Esophagus mucosa (tissue), 1 donor: ENCODE results near the gene DCAF6. TPM values are rescaled to one million over a fixed set of nuclear protein-coding genes. Genes with fewer than 3 reads are reported as not detected.

Source experiments
- ATAC-seq: fragments of 200-7000 bp; cut with Tn5 transposase; one replicate; pipeline ENCODE4 v1.9.1; 2020
- total RNA-seq: library from RNA; stranded (reverse); gene quantifications from one replicate; pipeline ENCODE4 v1.2.4, GENCODE V29; 2023
- donor health status: DM: yes; HTN: yes; CAD: no.

DCAF6 gene
- total RNA-seq, 1 donor from 2014 or later: 32.4 TPM

- no peak for ATAC-seq
Observed at GRCh38 chr1:168110896-168111545, 174.5 kb downstream of the DCAF6 start.

- peak; percentile 91 for ATAC-seq
Observed at GRCh38 chr1:168112673-168113305, 176.3 kb downstream of the DCAF6 start.

- no peak for ATAC-seq
Observed at GRCh38 chr1:168114845-168115244, 178.4 kb downstream of the DCAF6 start.

GRCh38 chr1:168116327-168116799, 179.9 kb downstream of the DCAF6 start:
- peak; percentile 83 for ATAC-seq

GRCh38 chr1:168119750-168120149, 183.3 kb downstream of the DCAF6 start:
- ATAC-seq: no peak

- peak; percentile 77 for ATAC-seq
Observed at GRCh38 chr1:168121401-168122011, 185.0 kb downstream of the DCAF6 start.

GRCh38 chr1:168125051-168125450, 188.6 kb downstream of the DCAF6 start:
- ATAC-seq: no peak

Other genes with a start within 250 kb of the DCAF6 start
- 97.5 TPM for gene MPZL1, start 214.7 kb upstream of the DCAF6 start, total RNA-seq
- gene ADCY10, start 22.5 kb upstream of the DCAF6 start, total RNA-seq: not detected
- 53.9 TPM for gene MPC2, start 389 bp downstream of the DCAF6 start, total RNA-seq
- 4.0 TPM for gene GPR161, start 200.2 kb downstream of the DCAF6 start, total RNA-seq
- gene TIPRL, start 242.3 kb downstream of the DCAF6 start, total RNA-seq: 30.9 TPM